Glutamatergic neuron (in vitro differentiated cells): ENCODE data around the gene NHEJ1. TPM values are rescaled to one million over a fixed set of nuclear protein-coding genes. Genes with fewer than 3 reads are reported as not detected.
A peak's percentile ranks its signal among the peaks of the same experiment; 100 is the strongest.

Experiments
- DNase-seq: peaks from one replicate; pipeline ENCODE4 v3.0.0; 2022
- H3K27ac Mint-ChIP-seq: one replicate; pipeline ENCODE4 v1.8.0; 2020; ENCODE audit warnings: mild to moderate bottlenecking, mixed read lengths, inconsistent platforms; ENCODE audit not compliant: unreplicated experiment
- H3K27me3 Mint-ChIP-seq: one replicate; pipeline ENCODE4 v1.8.0; 2020; ENCODE audit warnings: mild to moderate bottlenecking, moderate library complexity, mixed read lengths, inconsistent platforms; ENCODE audit not compliant: unreplicated experiment
- H3K36me3 Mint-ChIP-seq: one replicate; pipeline ENCODE4 v1.8.0; 2020; ENCODE audit warnings: mild to moderate bottlenecking, mixed read lengths, inconsistent platforms; ENCODE audit not compliant: unreplicated experiment
- H3K4me1 Mint-ChIP-seq: one replicate; pipeline ENCODE4 v1.8.0; 2020; ENCODE audit warnings: mild to moderate bottlenecking, low read depth, mixed read lengths, inconsistent platforms; ENCODE audit not compliant: unreplicated experiment
- H3K4me3 Mint-ChIP-seq: one replicate; pipeline ENCODE4 v1.8.0; 2020; ENCODE audit warnings: mild to moderate bottlenecking, mixed read lengths, inconsistent platforms; ENCODE audit not compliant: unreplicated experiment
- H3K9me3 Mint-ChIP-seq: one replicate; pipeline ENCODE4 v1.8.0; 2020; ENCODE audit warnings: mild to moderate bottlenecking, moderate library complexity, mixed read lengths, inconsistent platforms; ENCODE audit not compliant: unreplicated experiment
- CTCF ChIP-seq: fragments of 200-600 bp; sonication (generic); IDR thresholded peaks from one replicate; pipeline ENCODE4 v1.5.0; 2021; ENCODE audit not compliant: partially characterized antibody, unreplicated experiment
- total RNA-seq: library from RNA; stranded (reverse); fragmentation: NEBNext Ultra II Directional; extraction: Animal tissue kit (Norgen Biotek cat#: 25700); gene quantifications from one replicate; pipeline ENCODE4 v1.2.1, GENCODE V29; 2021; ENCODE audit not compliant: unreplicated experiment

The NHEJ1 gene
- total RNA-seq, 1 donor from 2014 or later: 24.8 TPM

GRCh38 chr2:219184121-219184520 lies 23.5 kb upstream of the NHEJ1 start:
- no peak for TF ChIP-seq CTCF
- Mint-ChIP-seq H3K4me3 (peak overlapping the region; percentile 83), H3K27ac (peak overlapping the region; percentile 99), H3K36me3 (no peaks in the 10 kb centered on the region), H3K27me3 (peaks cover 12% of the 10 kb centered on the region), H3K4me1 (peaks cover 25% of the 10 kb centered on the region), H3K9me3 (peaks cover 14% of the 10 kb centered on the region)
- no peak for DNase-seq

DNA sequence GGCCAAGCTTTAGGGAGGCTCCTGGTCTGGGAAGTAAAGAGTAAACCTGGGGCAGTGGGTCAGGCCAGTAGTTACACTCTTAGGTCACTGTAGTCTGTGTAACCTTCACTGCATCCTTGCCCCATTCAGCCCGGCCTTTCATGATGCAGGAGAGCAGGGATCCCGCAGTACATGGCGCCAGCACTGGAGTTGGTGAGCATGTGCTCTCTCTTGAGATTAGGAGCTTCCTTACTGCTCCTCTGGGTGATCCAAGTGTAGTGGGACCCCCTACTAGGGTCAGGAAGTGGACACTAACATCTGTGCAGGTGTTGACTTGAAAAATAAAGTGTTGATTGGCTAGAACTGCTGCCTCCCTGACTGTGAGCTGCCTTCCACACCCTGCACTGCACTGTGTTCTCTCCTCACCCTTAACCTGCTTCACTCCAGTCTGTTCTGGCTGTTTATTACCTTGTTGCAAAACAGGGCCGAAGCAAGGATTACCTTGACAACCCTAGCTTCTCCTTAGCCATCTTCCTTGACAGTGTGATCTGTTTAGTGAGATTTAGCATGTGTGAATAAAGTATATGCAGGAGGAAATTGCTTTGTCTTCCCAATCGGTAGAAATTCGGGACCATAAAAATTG lies 22.6 kb upstream of the NHEJ1 start:
- TF ChIP-seq CTCF: no peak
- H3K27me3 Mint-ChIP-seq: peaks cover 17% of the 10 kb centered on the region
- peaks cover 29% of the 10 kb centered on the region for H3K4me1 Mint-ChIP-seq
- peak overlapping the region; percentile 83 for H3K4me3 Mint-ChIP-seq
- no peaks in the 10 kb centered on the region for H3K36me3 Mint-ChIP-seq
- H3K27ac Mint-ChIP-seq: peak overlapping the region; percentile 99
- peaks cover 18% of the 10 kb centered on the region for H3K9me3 Mint-ChIP-seq
- DNase-seq: no peak

DNA sequence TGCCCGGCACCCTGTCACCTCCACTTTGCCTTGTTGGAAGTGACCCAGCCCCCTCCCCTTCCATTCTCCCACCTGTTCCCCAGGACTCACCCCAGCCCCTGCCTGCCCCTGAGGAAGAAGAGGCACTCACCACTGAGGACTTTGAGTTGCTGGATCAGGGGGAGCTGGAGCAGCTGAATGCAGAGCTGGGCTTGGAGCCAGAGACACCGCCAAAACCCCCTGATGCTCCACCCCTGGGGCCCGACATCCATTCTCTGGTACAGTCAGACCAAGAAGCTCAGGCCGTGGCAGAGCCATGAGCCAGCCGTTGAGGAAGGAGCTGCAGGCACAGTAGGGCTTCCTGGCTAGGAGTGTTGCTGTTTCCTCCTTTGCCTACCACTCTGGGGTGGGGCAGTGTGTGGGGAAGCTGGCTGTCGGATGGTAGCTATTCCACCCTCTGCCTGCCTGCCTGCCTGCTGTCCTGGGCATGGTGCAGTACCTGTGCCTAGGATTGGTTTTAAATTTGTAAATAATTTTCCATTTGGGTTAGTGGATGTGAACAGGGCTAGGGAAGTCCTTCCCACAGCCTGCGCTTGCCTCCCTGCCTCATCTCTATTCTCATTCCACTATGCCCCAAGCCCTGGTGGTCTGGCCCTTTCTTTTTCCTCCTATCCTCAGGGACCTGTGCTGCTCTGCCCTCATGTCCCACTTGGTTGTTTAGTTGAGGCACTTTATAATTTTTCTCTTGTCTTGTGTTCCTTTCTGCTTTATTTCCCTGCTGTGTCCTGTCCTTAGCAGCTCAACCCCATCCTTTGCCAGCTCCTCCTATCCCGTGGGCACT lies 21.9 kb upstream of the NHEJ1 start:
- Mint-ChIP-seq H3K27me3 (peaks cover 20% of the 10 kb centered on the region), H3K4me3 (no peak overlapping the region), H3K9me3 (peaks cover 21% of the 10 kb centered on the region), H3K27ac (peak overlapping the region; percentile 99), H3K4me1 (peaks cover 29% of the 10 kb centered on the region), H3K36me3 (no peaks in the 10 kb centered on the region)
- DNase-seq: no peak
- no peak for TF ChIP-seq CTCF

DNA sequence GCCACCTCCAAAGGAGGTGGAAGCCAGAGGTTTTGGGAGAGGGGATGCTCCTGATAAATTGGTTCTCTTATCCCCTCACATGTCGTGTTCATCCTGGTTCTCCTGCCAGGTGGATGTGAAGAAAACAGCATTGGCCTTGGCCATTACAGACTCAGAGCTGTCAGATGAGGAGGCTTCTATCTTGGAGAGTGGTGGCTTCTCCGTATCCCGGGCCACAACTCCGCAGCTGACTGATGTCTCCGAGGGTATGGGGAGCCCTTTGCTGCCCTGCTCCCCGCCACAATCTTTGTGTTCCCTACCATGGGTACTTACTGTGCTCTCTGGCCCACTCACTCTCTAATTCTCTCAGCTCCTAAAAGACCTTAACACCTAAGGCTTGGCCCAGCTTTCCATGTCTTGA lies 20.9 kb upstream of the NHEJ1 start:
- H3K36me3 Mint-ChIP-seq: no peaks in the 10 kb centered on the region
- peaks cover 29% of the 10 kb centered on the region for H3K4me1 Mint-ChIP-seq
- TF ChIP-seq CTCF: no peak
- no peak for DNase-seq
- peak overlapping the region; percentile 42 for H3K4me3 Mint-ChIP-seq
- peak overlapping the region; percentile 52 for H3K27ac Mint-ChIP-seq
- H3K27me3 Mint-ChIP-seq: peaks cover 21% of the 10 kb centered on the region
- peaks cover 27% of the 10 kb centered on the region for H3K9me3 Mint-ChIP-seq

- no peak for TF ChIP-seq CTCF
- H3K4me1 Mint-ChIP-seq: peaks cover 29% of the 10 kb centered on the region
- peaks cover 27% of the 10 kb centered on the region for H3K9me3 Mint-ChIP-seq
- peaks cover 23% of the 10 kb centered on the region for H3K27me3 Mint-ChIP-seq
- H3K36me3 Mint-ChIP-seq: no peaks in the 10 kb centered on the region
- DNase-seq: no peak
- no peak overlapping the region for H3K4me3 Mint-ChIP-seq
- peak overlapping the region; percentile 41 for H3K27ac Mint-ChIP-seq
These were observed 20.3 kb upstream of the NHEJ1 start for GRCh38 chr2:219180961-219181360.
